ENCODE results near the gene PNMA8A. TPM values are rescaled to one million over a fixed set of nuclear protein-coding genes. Genes with fewer than 3 reads are reported as not detected.
A peak's percentile ranks its signal among the peaks of the same experiment; 100 is the strongest.

PNMA8A gene
- total RNA-seq, 4 donors from 2014 or later = 0.90 to 7.4 (median 3.4) TPM

GRCh38 chr19:46482631-46483030 lies 11.3 kb upstream of the PNMA8A start:
- 59 to 60% methylated on average over 3 of the region's 3 CpGs for WGBS, 2 donors
- H3K4me1 ChIP-seq = peaks cover 0 to 18% (median 7%) of the 10 kb centered on the region in 4 donors
- peaks cover 0 to 18% of the 10 kb centered on the region in 2 donors for H3K27me3 ChIP-seq
- no peaks in the 10 kb centered on the region for H3K36me3 ChIP-seq
- peaks cover 0 to 5% (median 0%) of the 10 kb centered on the region in 4 donors for H3K9me3 ChIP-seq
- TF ChIP-seq CTCF (IDR thresholded peaks at IDR 0.05) (no peak), EP300 (IDR thresholded peaks at IDR 0.05) (no peak)
- no peak overlapping the region for H3K4me3 ChIP-seq
- no peak overlapping the region for H3K27ac ChIP-seq
- no peak for DNase-seq (ENCODE audit: low spot score in 2 of 2)

- 24 to 31% methylated on average over 5 of the region's 5 CpGs for WGBS, 2 donors
- DNase-seq (ENCODE audit: low spot score in 2 of 2) = peak in 1 of 2 donors; percentile 40
- Histone ChIP-seq H3K4me3 (no peak overlapping the region), H3K4me1 (peaks cover 0 to 12% (median under 1%) of the 10 kb centered on the region in 4 donors), H3K27ac (peak overlapping the region in 3 of 4 donors; percentile 25 to 74 (median 64)), H3K9me3 (peaks cover 0 to 5% (median 0%) of the 10 kb centered on the region in 4 donors), H3K27me3 (peaks cover 0 to 11% of the 10 kb centered on the region in 2 donors), H3K36me3 (no peaks in the 10 kb centered on the region)
- TF ChIP-seq EP300 (IDR thresholded peaks at IDR 0.05) (peak in 1 of 2 donors; percentile 39), POLR2A (IDR thresholded peaks at IDR 0.05) (no peak), CTCF (IDR thresholded peaks at IDR 0.05) (no peak)
Measured at GRCh38 chr19:46481947-46482346, 10.6 kb upstream of the PNMA8A start.

GRCh38 chr19:46481223-46481848 lies 10.0 kb upstream of the PNMA8A start:
- H3K36me3 ChIP-seq = no peaks in the 10 kb centered on the region
- no peak overlapping the region for H3K4me3 ChIP-seq
- no peak for DNase-seq (ENCODE audit: low spot score in 2 of 2)
- H3K27me3 ChIP-seq = peaks cover 0 to 5% of the 10 kb centered on the region in 2 donors
- H3K4me1 ChIP-seq = peaks cover 0 to 11% (median 0%) of the 10 kb centered on the region in 4 donors
- TF ChIP-seq CTCF (IDR thresholded peaks at IDR 0.05) (no peak), POLR2A (IDR thresholded peaks at IDR 0.05) (no peak), EP300 (IDR thresholded peaks at IDR 0.05) (no peak)
- peak overlapping the region in 3 of 4 donors; percentile 25 to 74 (median 64) for H3K27ac ChIP-seq
- 56 to 61% methylated on average over 16 of the region's 16 CpGs for WGBS, 2 donors
- peaks cover 0 to 5% (median 0%) of the 10 kb centered on the region in 4 donors for H3K9me3 ChIP-seq

GRCh38 chr19:46480415-46480814 lies 9.1 kb upstream of the PNMA8A start:
- no peak for DNase-seq (ENCODE audit: low spot score in 2 of 2)
- no peak overlapping the region for H3K4me3 ChIP-seq

More at GRCh38 chr19:46480415-46480814, 9.1 kb upstream of the PNMA8A start:
- WGBS, 2 donors = 12 to 33% methylated on average over 12 of the region's 12 CpGs
- Histone ChIP-seq H3K36me3 (no peaks in the 10 kb centered on the region), H3K27ac (peak overlapping the region in 2 of 4 donors; percentile 64 to 74), H3K27me3 (peaks cover 0 to 5% of the 10 kb centered on the region in 2 donors), H3K4me1 (peaks cover 0 to 11% (median 0%) of the 10 kb centered on the region in 4 donors), H3K9me3 (peaks cover 0 to 5% (median 0%) of the 10 kb centered on the region in 4 donors)
- TF ChIP-seq EP300 (IDR thresholded peaks at IDR 0.05) = no peak
- TF ChIP-seq POLR2A (IDR thresholded peaks at IDR 0.05) = no peak
- no peak for TF ChIP-seq CTCF (IDR thresholded peaks at IDR 0.05)
